HL-60 (cell line): ENCODE data around the gene NBDY.
"Not testable (repeated sequence)": the region's sequence is repeated elsewhere in the genome, so short reads cannot be mapped to it uniquely, and the experiment has no call there.

Experiments
- DNase-seq, 2 experiments: peaks; one replicate each; pipeline ENCODE4 v3.0.0-alpha.2; 2010 to 2020; ENCODE audit warnings: low read depth in 1 of 2, low spot score in 1 of 2
- H3K27ac ChIP-seq: fragments of 250-450 bp; sonication (Bioruptor Pico); replicated peaks from 2 replicates; pipeline ENCODE4 v1.5.1; 2020; ENCODE audit warnings: mild to moderate bottlenecking, moderate library complexity
- H3K27me3 ChIP-seq: fragments of 250-450 bp; sonication (Bioruptor Pico); 2 replicates; pipeline ENCODE4 v1.5.1; 2021; ENCODE audit warnings: mild to moderate bottlenecking, moderate library complexity; ENCODE audit not compliant: insufficient read depth, poor library complexity, severe bottlenecking
- H3K4me3 ChIP-seq: replicated peaks from 2 replicates; pipeline ENCODE4 v1.5.1; 2011; ENCODE audit warnings: mild to moderate bottlenecking, control low read depth, low read length; ENCODE audit not compliant: insufficient read depth
- GABPA ChIP-seq: IDR thresholded peaks from 2 replicates; pipeline ENCODE4 v1.6.1; 2012; ENCODE audit warnings: low read depth
- POLR2AphosphoS5 ChIP-seq: IDR thresholded peaks from 2 replicates; pipeline ENCODE4 v1.6.1; 2012; ENCODE audit warnings: low read depth
- SPI1 ChIP-seq: IDR thresholded peaks from 2 replicates; pipeline ENCODE4 v1.6.1; 2012; ENCODE audit warnings: low read depth, mild to moderate bottlenecking, borderline replicate concordance
- TF ChIP-seq, protein P1 (sequence below): IDR thresholded peaks from 2 replicates; pipeline ENCODE4 v1.6.1; 2012; ENCODE audit warnings: low read depth; ENCODE audit not compliant: insufficient replicate concordance
- TF ChIP-seq, protein P2 (sequence below): IDR thresholded peaks from one replicate; pipeline ENCODE4 v1.5.1; 2011; ENCODE audit warnings: low read length, control low read depth, inconsistent platforms; ENCODE audit not compliant: insufficient read depth

Gene NBDY

DNA sequence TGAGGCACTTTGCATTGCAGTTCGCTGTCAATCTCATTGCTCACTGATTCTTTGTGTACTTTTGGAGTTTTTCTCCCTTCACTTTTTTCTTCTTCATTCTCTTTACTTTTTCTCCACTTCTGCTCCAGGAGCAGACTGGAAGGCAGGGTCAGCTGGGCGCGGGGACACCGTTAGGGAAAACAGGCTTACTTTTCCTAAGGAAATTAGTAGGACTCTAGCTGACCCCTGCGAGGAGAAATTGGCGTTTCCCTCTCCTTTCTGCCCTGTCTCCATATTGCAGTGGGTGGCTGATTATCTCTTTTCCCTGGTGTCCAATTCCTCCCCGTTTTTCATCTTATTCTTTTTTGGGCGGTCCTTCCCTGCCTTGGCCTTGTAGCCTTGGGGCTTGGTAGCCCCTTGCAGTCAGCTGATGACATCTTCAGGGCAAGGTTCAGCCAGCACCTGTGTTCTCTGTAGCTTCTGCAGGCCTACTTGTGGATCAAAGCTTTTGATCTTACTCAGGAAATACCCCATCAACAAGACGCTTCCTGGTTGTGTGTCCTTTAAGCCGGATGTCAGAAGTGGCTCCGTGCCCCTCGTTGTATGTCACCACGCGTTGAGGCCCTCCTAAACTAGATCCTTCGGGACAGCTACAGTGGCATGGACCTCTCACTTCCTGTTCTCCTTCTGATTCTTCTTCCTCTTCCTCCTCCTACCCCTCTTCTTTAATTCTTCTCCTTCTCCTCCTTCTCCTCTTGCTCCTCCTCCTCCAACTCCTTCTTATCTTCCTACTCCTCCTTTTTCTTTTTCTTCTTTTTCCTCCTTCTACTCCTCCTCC is 36.1 kb downstream of the NBDY start:
- no peak overlapping the region for H3K4me3 ChIP-seq
- DNase-seq = peak; percentile 21 to 33
- H3K27ac ChIP-seq = peak overlapping the region; percentile 51
- no peak; the same call in 1 of the 2 replicates for TF ChIP-seq SPI1
- TF ChIP-seq POLR2AphosphoS5 = no peak
- no peak for TF ChIP-seq GABPA
- TF ChIP-seq, protein P1, sequence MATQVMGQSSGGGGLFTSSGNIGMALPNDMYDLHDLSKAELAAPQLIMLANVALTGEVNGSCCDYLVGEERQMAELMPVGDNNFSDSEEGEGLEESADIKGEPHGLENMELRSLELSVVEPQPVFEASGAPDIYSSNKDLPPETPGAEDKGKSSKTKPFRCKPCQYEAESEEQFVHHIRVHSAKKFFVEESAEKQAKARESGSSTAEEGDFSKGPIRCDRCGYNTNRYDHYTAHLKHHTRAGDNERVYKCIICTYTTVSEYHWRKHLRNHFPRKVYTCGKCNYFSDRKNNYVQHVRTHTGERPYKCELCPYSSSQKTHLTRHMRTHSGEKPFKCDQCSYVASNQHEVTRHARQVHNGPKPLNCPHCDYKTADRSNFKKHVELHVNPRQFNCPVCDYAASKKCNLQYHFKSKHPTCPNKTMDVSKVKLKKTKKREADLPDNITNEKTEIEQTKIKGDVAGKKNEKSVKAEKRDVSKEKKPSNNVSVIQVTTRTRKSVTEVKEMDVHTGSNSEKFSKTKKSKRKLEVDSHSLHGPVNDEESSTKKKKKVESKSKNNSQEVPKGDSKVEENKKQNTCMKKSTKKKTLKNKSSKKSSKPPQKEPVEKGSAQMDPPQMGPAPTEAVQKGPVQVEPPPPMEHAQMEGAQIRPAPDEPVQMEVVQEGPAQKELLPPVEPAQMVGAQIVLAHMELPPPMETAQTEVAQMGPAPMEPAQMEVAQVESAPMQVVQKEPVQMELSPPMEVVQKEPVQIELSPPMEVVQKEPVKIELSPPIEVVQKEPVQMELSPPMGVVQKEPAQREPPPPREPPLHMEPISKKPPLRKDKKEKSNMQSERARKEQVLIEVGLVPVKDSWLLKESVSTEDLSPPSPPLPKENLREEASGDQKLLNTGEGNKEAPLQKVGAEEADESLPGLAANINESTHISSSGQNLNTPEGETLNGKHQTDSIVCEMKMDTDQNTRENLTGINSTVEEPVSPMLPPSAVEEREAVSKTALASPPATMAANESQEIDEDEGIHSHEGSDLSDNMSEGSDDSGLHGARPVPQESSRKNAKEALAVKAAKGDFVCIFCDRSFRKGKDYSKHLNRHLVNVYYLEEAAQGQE = no peak
- TF ChIP-seq, protein P2, sequence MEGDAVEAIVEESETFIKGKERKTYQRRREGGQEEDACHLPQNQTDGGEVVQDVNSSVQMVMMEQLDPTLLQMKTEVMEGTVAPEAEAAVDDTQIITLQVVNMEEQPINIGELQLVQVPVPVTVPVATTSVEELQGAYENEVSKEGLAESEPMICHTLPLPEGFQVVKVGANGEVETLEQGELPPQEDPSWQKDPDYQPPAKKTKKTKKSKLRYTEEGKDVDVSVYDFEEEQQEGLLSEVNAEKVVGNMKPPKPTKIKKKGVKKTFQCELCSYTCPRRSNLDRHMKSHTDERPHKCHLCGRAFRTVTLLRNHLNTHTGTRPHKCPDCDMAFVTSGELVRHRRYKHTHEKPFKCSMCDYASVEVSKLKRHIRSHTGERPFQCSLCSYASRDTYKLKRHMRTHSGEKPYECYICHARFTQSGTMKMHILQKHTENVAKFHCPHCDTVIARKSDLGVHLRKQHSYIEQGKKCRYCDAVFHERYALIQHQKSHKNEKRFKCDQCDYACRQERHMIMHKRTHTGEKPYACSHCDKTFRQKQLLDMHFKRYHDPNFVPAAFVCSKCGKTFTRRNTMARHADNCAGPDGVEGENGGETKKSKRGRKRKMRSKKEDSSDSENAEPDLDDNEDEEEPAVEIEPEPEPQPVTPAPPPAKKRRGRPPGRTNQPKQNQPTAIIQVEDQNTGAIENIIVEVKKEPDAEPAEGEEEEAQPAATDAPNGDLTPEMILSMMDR = no peak
- no peaks in the 10 kb centered on the region for H3K27me3 ChIP-seq

DNA sequence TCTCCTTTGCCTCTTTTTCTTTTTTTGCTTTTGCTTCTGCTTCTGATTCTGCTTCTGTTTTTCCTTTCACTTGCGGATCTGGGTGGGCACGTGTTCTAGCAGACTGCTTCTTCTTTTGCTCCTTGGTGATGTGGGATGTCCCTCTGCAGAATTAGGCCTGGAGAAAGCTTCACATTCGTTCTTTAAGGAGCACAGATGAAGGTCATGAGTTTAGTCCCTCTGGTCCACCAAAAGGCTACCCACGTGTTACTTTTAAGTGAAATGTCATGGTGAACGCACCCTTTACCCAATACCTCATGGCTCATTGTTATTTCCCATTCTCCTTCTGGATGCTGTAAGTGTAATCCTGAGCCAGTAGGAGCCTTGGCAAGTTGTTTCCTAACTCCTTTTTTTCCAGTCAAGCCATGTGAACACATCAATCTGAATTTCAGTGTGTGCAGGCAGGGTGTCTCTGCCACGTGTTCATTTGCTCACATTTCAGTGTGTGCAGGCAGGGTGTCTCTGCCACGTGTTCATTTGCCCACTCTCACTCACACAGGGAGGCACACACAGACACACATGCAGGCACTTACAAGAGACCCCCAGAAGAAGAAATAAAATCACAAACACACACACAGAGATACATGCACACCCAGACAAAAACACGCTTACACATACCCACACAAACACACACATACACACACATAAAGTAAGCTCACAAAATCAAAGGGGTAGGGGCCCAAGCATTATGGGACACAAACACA is 36.9 kb downstream of the NBDY start:
- Histone ChIP-seq H3K27ac (peak overlapping the region; percentile 51), H3K4me3 (no peak overlapping the region), H3K27me3 (no peaks in the 10 kb centered on the region)
- TF ChIP-seq, protein P2 = no peak
- TF ChIP-seq, protein P1 = no peak
- TF ChIP-seq POLR2AphosphoS5 (no peak), SPI1 (no peak), GABPA (no peak)
- DNase-seq = peak in 1 of 2 experiments; percentile 52

DNA sequence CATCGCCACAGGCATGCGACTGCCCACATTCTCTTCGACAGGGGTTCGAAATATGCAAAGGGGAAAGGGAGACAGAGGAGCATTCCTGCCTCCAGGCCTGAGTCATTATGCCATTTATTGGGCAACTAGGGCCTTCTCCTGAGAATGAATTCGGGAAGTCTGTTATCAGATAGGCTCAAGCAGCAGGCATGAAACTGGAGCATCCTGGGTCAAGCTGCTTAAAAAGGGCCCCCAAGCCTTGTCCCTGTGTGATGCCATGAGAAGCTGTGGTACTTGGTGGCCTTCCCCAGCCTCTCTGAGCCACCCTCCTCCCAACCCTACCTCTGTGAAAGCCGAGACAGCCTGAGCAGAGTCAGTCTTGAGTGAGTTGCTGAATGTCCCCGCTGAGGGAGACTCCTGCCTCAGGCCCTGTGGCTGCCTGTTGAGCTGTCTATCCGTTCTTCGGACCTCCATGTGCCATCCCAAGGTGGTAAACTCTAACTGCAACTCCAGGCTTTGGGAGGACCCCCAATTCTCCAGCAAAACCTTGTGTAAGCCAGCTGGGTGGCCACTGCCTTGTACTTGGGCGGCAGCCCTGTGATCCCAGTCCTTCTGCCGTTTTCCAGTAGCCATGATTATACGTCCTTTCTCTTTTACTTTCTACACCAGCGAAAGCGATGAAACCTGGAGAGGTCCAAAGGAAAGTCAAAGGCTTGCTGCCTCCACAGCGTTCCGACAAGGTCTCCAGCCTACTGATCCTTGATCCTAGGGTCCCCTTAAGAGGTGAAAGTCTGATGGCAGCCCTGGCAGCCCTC is 37.7 kb downstream of the NBDY start:
- DNase-seq = no peak
- Histone ChIP-seq H3K27me3 (no peaks in the 10 kb centered on the region), H3K4me3 (no peak overlapping the region), H3K27ac (peak overlapping the region; percentile 32; the same call in 1 of the 2 replicates)
- TF ChIP-seq SPI1 (no peak), POLR2AphosphoS5 (no peak)
- TF ChIP-seq, protein P1 = no peak
- TF ChIP-seq, protein P2 = no peak

DNA sequence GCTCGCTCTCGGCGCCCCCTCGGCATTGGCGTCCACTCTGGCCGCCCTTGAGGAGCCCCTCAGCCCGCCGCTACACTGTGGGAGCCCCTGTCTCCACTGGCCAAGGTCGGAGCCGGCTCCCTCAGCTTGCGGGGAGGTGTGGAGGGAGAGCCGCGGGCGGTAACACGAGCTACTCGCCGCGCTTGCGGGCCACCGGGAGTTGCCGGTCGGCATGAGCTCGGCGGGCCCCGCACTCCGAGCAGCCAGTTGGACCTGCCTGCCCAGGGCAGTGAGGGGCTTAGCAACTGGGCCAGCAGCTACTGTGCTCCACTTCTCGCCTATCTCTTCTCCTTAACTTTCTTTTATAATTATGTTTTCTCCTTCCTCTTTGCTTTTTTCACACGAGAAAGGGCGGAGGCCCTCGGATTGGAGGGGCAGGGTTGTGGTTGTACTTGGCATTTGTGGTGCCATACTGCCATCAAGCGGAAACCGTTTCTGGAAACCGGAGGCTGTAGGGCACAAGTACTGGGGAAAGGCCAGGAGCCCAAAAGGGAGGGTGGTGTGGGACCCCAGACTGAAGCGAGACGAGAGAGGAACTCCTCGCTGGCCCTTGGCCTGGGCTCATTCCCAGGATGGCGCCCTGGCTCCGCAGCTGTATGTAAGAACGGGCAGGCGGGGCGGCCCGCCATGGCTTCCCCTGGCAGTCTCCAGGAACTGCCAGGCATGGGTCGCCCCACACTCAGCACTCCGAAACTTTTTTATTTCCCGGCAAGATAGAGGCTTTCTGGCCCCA is 38.5 kb downstream of the NBDY start:
- H3K4me3 ChIP-seq, H3K27me3 ChIP-seq: not testable (repeated sequence)
- peak overlapping the region; percentile 32; the same call in 1 of the 2 replicates for H3K27ac ChIP-seq
- peak in 1 of 2 experiments; percentile 24 for DNase-seq
